Kidney (tissue), 14 donors: ENCODE data around the gene AHSA1. TPM values are rescaled to one million over a fixed set of nuclear protein-coding genes. Genes with fewer than 3 reads are reported as not detected.

Experiments used
- DNase-seq, 5 donors: peaks; one replicate each; pipeline ENCODE4 v3.0.0-alpha.2; 2013 to 2020
- FAIRE-seq: peaks from 2 replicates; lab custom pipeline; 2012; peaks lifted over from hg19 to GRCh38; lab: Jason Lieb, UNC
- H3K27ac ChIP-seq, 2 donors: one replicate each; pipeline ENCODE4 v1.7.0; 2013; ENCODE audit warnings: low read depth in 2 of 2, low read length in 2 of 2, inconsistent platforms in 1 of 2
- H3K27me3 ChIP-seq: one replicate; pipeline ENCODE4 v1.7.1; 2013; ENCODE audit warnings: low read length, inconsistent platforms; ENCODE audit not compliant: control insufficient read depth, insufficient read depth
- H3K36me3 ChIP-seq, 3 donors: one replicate each; pipeline versions ENCODE4 v1.7.0 to v1.7.1; 2013; ENCODE audit warnings: low read length in 3 of 3, control low read depth in 1 of 3, inconsistent platforms in 1 of 3; ENCODE audit not compliant: insufficient read depth in 3 of 3, control insufficient read depth in 2 of 3
- H3K4me1 ChIP-seq, 3 donors: one replicate each; pipeline versions ENCODE4 v1.7.0 to v1.7.1; 2013; ENCODE audit warnings: low read length in 3 of 3, inconsistent platforms in 1 of 3, low read depth in 1 of 3; ENCODE audit not compliant: control insufficient read depth in 2 of 3, insufficient read depth in 2 of 3
- H3K4me3 ChIP-seq, 3 donors: one replicate each; pipeline versions ENCODE4 v1.7.0 to v1.8.1; 2013; ENCODE audit warnings: low read length in 3 of 3, control low read depth in 1 of 3, inconsistent platforms in 1 of 3
- H3K9ac ChIP-seq, 3 donors: one replicate each; pipeline versions ENCODE4 v1.7.0 to v1.7.1; 2013; ENCODE audit warnings: low read length in 3 of 3, control low read depth in 1 of 3, inconsistent platforms in 1 of 3
- H3K9me3 ChIP-seq, 3 donors: one replicate each; pipeline versions ENCODE4 v1.7.0 to v1.7.1; 2013; ENCODE audit warnings: low read length in 3 of 3, control low read depth in 1 of 3, inconsistent platforms in 1 of 3; ENCODE audit not compliant: control insufficient read depth in 2 of 3, insufficient read depth in 1 of 3
- intact Hi-C: fragments of 100-400 bp; cut with DNase I; formaldehyde crosslinking; loops from one replicate; pipeline ENCODE4 v1.11.1; 2022
- polyA plus RNA-seq: library from polyadenylated mRNA; stranded (reverse); fragments of 350-450 nt; fragmentation: Illumina TruSeq; extraction: RNeasy Lipid Tissue Mini Kit (QIAGEN cat#74804); gene quantifications from one replicate; pipeline ENCODE4 v1.2.3, GENCODE V29; 2014; ENCODE audit warnings: low read depth, low replicate concordance; ENCODE audit not compliant: insufficient read depth
- total RNA-seq: library from RNA; stranded (reverse); fragmentation: NEBNext Ultra II Directional; extraction: Animal tissue kit (Norgen Biotek cat#: 25700); gene quantifications from one replicate; pipeline ENCODE4 v1.2.1, GENCODE V29; 2021
- TF ChIP-seq, protein P1 (sequence below): IDR thresholded peaks from 3 replicates; pipeline ENCODE4 v1.5.1; 2012; ENCODE audit warnings: mild to moderate bottlenecking, moderate library complexity, borderline replicate concordance; ENCODE audit not compliant: insufficient read depth; ENCODE audit errors: extremely low read depth
- donor health status: control.
- donor health status: control.
- donor health status: control.
- donor health status: control.
- donor health status: control.
- donor health status: DM: yes; HTN: yes; CAD: no.
- donor health status: Normal renal cell carcinoma (clear cell type).

AHSA1 gene
- total and polyA plus RNA-seq, 2 donors from 2014 or later, result 92.0 to 149 TPM

DNA sequence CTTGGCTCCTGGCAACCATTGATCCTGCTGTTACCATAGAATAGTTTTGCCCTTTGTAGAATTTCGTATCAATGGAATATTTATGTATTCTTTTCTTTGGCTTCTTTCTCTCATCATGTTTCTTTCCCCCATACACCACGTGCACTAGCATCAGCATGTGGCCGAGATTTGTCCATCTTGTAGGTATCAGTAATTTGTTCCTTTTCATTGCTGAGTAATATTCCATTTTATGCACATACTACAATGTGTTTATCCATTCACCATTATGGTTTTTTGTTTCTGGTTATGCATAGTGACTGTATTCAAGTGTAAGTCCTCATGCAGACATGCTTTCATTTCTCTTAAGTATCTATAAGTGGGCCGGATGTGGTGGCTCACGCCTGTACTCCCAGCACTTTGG, 45.2 kb downstream of the AHSA1 start:
- Histone ChIP-seq H3K36me3 (no peaks in the 10 kb centered on the region), H3K27me3 (no peaks in the 10 kb centered on the region), H3K9ac (no peak overlapping the region), H3K9me3 (no peaks in the 10 kb centered on the region), H3K4me1 (peaks cover 0 to 6% (median 0%) of the 10 kb centered on the region in 3 donors), H3K4me3 (no peak overlapping the region), H3K27ac (no peak overlapping the region)
- intact Hi-C loops, result no loop called here
- TF ChIP-seq, protein P1, sequence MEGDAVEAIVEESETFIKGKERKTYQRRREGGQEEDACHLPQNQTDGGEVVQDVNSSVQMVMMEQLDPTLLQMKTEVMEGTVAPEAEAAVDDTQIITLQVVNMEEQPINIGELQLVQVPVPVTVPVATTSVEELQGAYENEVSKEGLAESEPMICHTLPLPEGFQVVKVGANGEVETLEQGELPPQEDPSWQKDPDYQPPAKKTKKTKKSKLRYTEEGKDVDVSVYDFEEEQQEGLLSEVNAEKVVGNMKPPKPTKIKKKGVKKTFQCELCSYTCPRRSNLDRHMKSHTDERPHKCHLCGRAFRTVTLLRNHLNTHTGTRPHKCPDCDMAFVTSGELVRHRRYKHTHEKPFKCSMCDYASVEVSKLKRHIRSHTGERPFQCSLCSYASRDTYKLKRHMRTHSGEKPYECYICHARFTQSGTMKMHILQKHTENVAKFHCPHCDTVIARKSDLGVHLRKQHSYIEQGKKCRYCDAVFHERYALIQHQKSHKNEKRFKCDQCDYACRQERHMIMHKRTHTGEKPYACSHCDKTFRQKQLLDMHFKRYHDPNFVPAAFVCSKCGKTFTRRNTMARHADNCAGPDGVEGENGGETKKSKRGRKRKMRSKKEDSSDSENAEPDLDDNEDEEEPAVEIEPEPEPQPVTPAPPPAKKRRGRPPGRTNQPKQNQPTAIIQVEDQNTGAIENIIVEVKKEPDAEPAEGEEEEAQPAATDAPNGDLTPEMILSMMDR, result no peak
- FAIRE-seq, result no peak
- no peak for DNase-seq

DNA sequence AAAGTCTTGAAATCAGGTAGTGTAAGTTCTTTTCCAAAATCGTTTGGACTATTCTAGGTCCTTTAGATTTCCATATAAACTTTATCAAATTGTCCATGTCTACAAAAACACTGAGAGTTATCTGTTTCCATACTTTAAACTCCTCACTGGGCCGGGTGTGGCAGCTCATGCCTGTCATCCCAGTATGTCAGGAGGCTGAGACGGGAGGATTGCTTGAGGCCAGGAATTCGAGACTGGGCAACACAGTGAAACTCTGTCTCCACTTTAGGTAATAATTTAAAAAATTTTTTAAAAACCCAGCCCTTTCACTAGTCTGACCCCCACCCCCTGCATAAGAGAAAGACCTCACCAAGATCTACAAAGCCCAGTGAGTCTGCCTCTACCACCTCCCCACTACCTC, 47.1 kb downstream of the AHSA1 start:
- Histone ChIP-seq H3K27ac (no peak overlapping the region), H3K36me3 (peaks cover 0 to 4% (median 0%) of the 10 kb centered on the region in 3 donors), H3K27me3 (no peaks in the 10 kb centered on the region), H3K9ac (no peak overlapping the region), H3K4me1 (no peaks in the 10 kb centered on the region), H3K4me3 (no peak overlapping the region), H3K9me3 (no peaks in the 10 kb centered on the region)
- FAIRE-seq (no peak), DNase-seq (no peak)
- TF ChIP-seq, protein P1, result no peak
- intact Hi-C loops, result no loop called here

DNA sequence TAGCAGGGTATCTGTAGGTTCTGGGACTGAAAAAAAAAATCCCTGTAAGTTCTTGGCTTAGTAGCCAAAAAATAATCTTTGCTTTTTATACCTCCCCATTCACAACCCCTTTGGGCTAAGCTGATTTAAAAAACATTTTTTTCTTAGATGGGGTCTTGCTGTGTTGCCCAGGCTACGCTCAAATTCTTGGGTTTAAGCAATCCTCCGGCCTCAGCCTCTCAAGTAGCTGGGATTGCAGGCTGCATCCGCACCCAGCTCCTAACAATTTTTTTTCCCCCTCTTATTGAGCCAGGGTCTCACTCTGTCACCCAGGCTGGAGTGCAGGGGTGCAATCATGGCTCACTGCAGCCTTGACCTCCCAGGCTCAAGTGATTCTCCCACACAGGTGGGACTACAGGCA, 49.9 kb downstream of the AHSA1 start:
- H3K4me3 ChIP-seq, result no peak overlapping the region
- H3K36me3 ChIP-seq, result peaks cover 2 to 19% (median 10%) of the 10 kb centered on the region in 3 donors
- intact Hi-C loops, result no loop called here
- no peak for DNase-seq
- FAIRE-seq, result no peak
- H3K9ac ChIP-seq, result no peak overlapping the region
- H3K4me1 ChIP-seq, result no peaks in the 10 kb centered on the region
- H3K9me3 ChIP-seq, result no peaks in the 10 kb centered on the region
- no peaks in the 10 kb centered on the region for H3K27me3 ChIP-seq
- H3K27ac ChIP-seq, result no peak overlapping the region
- TF ChIP-seq, protein P1, result no peak

DNA sequence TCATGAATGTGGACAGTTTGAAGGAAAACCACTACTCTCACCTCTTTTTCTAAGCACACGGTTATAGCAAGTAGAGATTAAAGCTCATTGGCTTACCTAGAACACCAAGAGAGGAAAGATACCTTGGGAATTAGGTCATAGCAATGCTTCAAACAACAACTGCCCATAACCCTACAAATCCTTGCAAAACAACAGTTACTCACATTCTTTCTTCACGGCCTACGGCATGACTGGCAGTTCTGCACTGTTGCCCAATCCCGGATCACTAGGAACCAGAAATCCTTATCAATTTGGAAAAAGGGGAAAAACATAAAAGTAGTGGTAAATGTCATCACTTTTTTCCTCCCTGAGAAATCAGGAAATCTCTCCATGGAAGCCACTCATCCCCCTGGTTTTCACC, 50.4 kb downstream of the AHSA1 start:
- Histone ChIP-seq H3K36me3 (peaks cover 2 to 19% (median 10%) of the 10 kb centered on the region in 3 donors), H3K27ac (no peak overlapping the region), H3K4me3 (no peak overlapping the region), H3K9me3 (no peaks in the 10 kb centered on the region), H3K9ac (no peak overlapping the region), H3K4me1 (no peaks in the 10 kb centered on the region), H3K27me3 (no peaks in the 10 kb centered on the region)
- no peak for FAIRE-seq
- TF ChIP-seq, protein P1, result no peak
- DNase-seq, result no peak
- intact Hi-C loops, result no loop called here
